Sciatic nerve (tissue), 2 donors: ENCODE results near the gene MAN2B2. TPM values are rescaled to one million over a fixed set of nuclear protein-coding genes. Genes with fewer than 3 reads are reported as not detected.
"Not testable (repeated sequence)": the region's sequence is repeated elsewhere in the genome, so short reads cannot be mapped to it uniquely, and the experiment has no call there.

Source experiments
- ATAC-seq: fragments of 200-7000 bp; cut with Tn5 transposase; one replicate; pipeline ENCODE4 v1.9.1; 2020; ENCODE audit warnings: mild to moderate bottlenecking, moderate library complexity
- DNase-seq: peaks from one replicate; pipeline ENCODE4 v3.0.0-alpha.2; 2020; ENCODE audit warnings: low spot score
- intact Hi-C: fragments of 100-400 bp; cut with DNase I; formaldehyde crosslinking; loops from one replicate; pipeline ENCODE4 v1.14.2; 2022
- total RNA-seq: library from RNA; stranded (reverse); fragmentation: NEBNext Ultra II Directional; extraction: Animal tissue kit (Norgen Biotek cat#: 25700); gene quantifications from one replicate; pipeline ENCODE4 v1.2.1, GENCODE V29; 2021
- donor health status: DM: no; HTN: no; CAD: no.
- donor health status: DM: no; HTN: no; CAD: no.

MAN2B2 gene
- total RNA-seq, 1 donor from 2014 or later: 27.2 TPM

GRCh38 chr4:6622744-6623143 is 47.8 kb downstream of the MAN2B2 start:
- DNase-seq: no peak

GRCh38 chr4:6625256-6625655 is 50.3 kb downstream of the MAN2B2 start:
- no peak for DNase-seq
- ATAC-seq: no peak
- intact Hi-C loops: no loop called here

More at GRCh38 chr4:6622744-6623143, 47.8 kb downstream of the MAN2B2 start:
- intact Hi-C loops: no loop called here
- ATAC-seq: no peak

- DNase-seq (no peak), ATAC-seq (no peak)
- intact Hi-C loops: no loop called here
Observed at GRCh38 chr4:6626066-6626465, 51.1 kb downstream of the MAN2B2 start.

GRCh38 chr4:6627832-6628231 is 52.8 kb downstream of the MAN2B2 start:
- DNase-seq: no peak
- no peak for ATAC-seq
- intact Hi-C loops: no loop called here

- ATAC-seq, intact Hi-C loops: not testable (repeated sequence)
Observed at GRCh38 chr4:6628484-6628883, 53.5 kb downstream of the MAN2B2 start.

GRCh38 chr4:6632125-6632524 is 57.1 kb downstream of the MAN2B2 start:
- DNase-seq (no peak), ATAC-seq (no peak)
- intact Hi-C loops: loop anchor here (5.0 kb wide), 1 partner anchor 1605 kb away; no protein-coding TSS in a partner anchor

More at GRCh38 chr4:6628484-6628883, 53.5 kb downstream of the MAN2B2 start:
- DNase-seq: not testable (repeated sequence)

GRCh38 chr4:6633091-6633906 is 58.3 kb downstream of the MAN2B2 start:
- intact Hi-C loops: loop anchor here (5.0 kb wide), 1 partner anchor 1604 kb away; no protein-coding TSS in a partner anchor
- no peak for DNase-seq
- no peak for ATAC-seq

- DNase-seq (no peak), ATAC-seq (no peak)
- intact Hi-C loops: loop anchor here (5.0 kb wide), 1 partner anchor 1603 kb away; no protein-coding TSS in a partner anchor
Observed at GRCh38 chr4:6634746-6635145, 59.8 kb downstream of the MAN2B2 start.

GRCh38 chr4:6639137-6639680 is 64.2 kb downstream of the MAN2B2 start:
- ATAC-seq: no peak
- DNase-seq: no peak
- intact Hi-C loops: no loop called here

GRCh38 chr4:6640292-6641163 is 65.5 kb downstream of the MAN2B2 start, which contains the start of gene MRFAP1:
Gene MRFAP1, plus strand, starts transcription at chr4:6640685. Its CDS starts 178 bp downstream, at chr4:6640863.
- intact Hi-C loops: loop anchor here (10.0 kb wide), 1 partner anchor 64 kb away; the partner anchor contains the start of gene MRFAP1L1
- ATAC-seq (peak; percentile 97), DNase-seq (peak; percentile 96)

GRCh38 chr4:6641164-6641970 is 66.4 kb downstream of the MAN2B2 start:
- DNase-seq: peak; percentile 73
- intact Hi-C loops: loop anchor here (10.0 kb wide), 1 partner anchor 63 kb away; the partner anchor contains the start of gene MRFAP1L1
- peak; percentile 73 for ATAC-seq

GRCh38 chr4:6641971-6642320 is 67.0 kb downstream of the MAN2B2 start:
- no peak for DNase-seq
- ATAC-seq: no peak
- intact Hi-C loops: loop anchor here (10.0 kb wide), 1 partner anchor 63 kb away; the partner anchor contains the start of gene MRFAP1L1

GRCh38 chr4:6643141-6643847 is 68.3 kb downstream of the MAN2B2 start:
- intact Hi-C loops: loop anchor here (10.0 kb wide), 1 partner anchor 62 kb away; the partner anchor contains the start of gene MRFAP1L1
- ATAC-seq: no peak
- no peak for DNase-seq

- no peak for ATAC-seq
- intact Hi-C loops: loop anchor here (10.0 kb wide), 1 partner anchor 60 kb away; the partner anchor contains the start of gene MRFAP1L1
- DNase-seq: no peak
Observed at GRCh38 chr4:6644792-6645530, 70.0 kb downstream of the MAN2B2 start.

GRCh38 chr4:6647169-6647568 is 72.2 kb downstream of the MAN2B2 start:
- intact Hi-C loops: loop anchor here (10.0 kb wide), 1 partner anchor 58 kb away; the partner anchor contains the start of gene MRFAP1L1
- ATAC-seq (no peak), DNase-seq (no peak)

- intact Hi-C loops: loop anchor here (10.0 kb wide), 1 partner anchor 57 kb away; the partner anchor contains the start of gene MRFAP1L1
- DNase-seq: no peak
- ATAC-seq: no peak
Observed at GRCh38 chr4:6647582-6648230, 72.7 kb downstream of the MAN2B2 start.
